Body of pancreas (tissue), 4 donors: ENCODE results near the gene KNCN. TPM values are rescaled to one million over a fixed set of nuclear protein-coding genes. Genes with fewer than 3 reads are reported as not detected.

Experiments used
- ATAC-seq: fragments of 150-250 bp; one replicate; pipeline ENCODE4 v1.9.1; 2016
- DNase-seq, 4 donors: peaks; one replicate each; pipeline ENCODE4 v3.0.0-alpha.2; 2019
- H3K27ac ChIP-seq, 4 donors: fragments of 200-600 bp; sonication (generic); 1 replicate in 3 of 4; 2 replicates in 1 of 4; pipeline versions ENCODE4 v1.5.1 to v1.6.1; 2016 to 2019; ENCODE audit warnings: mild to moderate bottlenecking in 1 of 4, mixed read lengths in 1 of 4, moderate library complexity in 1 of 4
- H3K27me3 ChIP-seq, 2 donors: fragments of 200-600 bp; sonication (generic); one replicate each; pipeline ENCODE4 v1.6.0; 2016; ENCODE audit warnings: mild to moderate bottlenecking in 1 of 2
- H3K36me3 ChIP-seq, 2 donors: fragments of 200-600 bp; sonication (generic); replicated peaks in 1 of 2; 2 replicates each; pipeline ENCODE4 v1.5.1; 2016; ENCODE audit warnings: low read depth in 2 of 2; ENCODE audit not compliant: insufficient read depth in 1 of 2
- H3K4me1 ChIP-seq: fragments of 200-600 bp; sonication (generic); one replicate; pipeline ENCODE4 v1.6.0; 2016
- H3K4me3 ChIP-seq, 2 donors: fragments of 200-600 bp; sonication (generic); 1 replicate in 1 of 2; 2 replicates in 1 of 2; pipeline ENCODE4 v1.5.1; 2016 to 2019
- H3K9me3 ChIP-seq, 3 donors: fragments of 200-600 bp; sonication (generic); 1 replicate in 2 of 3; 2 replicates in 1 of 3; pipeline ENCODE4 v1.5.1; 2016
- CTCF ChIP-seq, 7 experiments: fragments of 450-650 bp in 4 of 7; fragments of 200-600 bp in 3 of 7; sonication (generic) in 3 of 7; IDR thresholded peaks; one replicate each; pipeline ENCODE4 v1.5.1; 2016 to 2019; ENCODE audit warnings: antibody characterized with exemption in 7 of 7
- POLR2A ChIP-seq, 3 donors: fragments of 450-650 bp; IDR thresholded peaks; one replicate each; pipeline ENCODE4 v1.6.1; 2016; ENCODE audit warnings: antibody characterized with exemption in 3 of 3, mild to moderate bottlenecking in 2 of 3
- WGBS, 2 donors: methylation state at CpG; one replicate each; pipeline ENCODE4 v1.1.5; 2017; 5-methylcytosine and 5-hydroxymethylcytosine counted together
- intact Hi-C: fragments of 100-400 bp; cut with DNase I; formaldehyde crosslinking; loops from one replicate; pipeline ENCODE4 v1.15.1; 2023
- total RNA-seq, 2 donors: library from RNA; depleted of rRNA; stranded (reverse); fragments of >200 nt; gene quantifications; one replicate each; pipeline ENCODE4 v1.1.0, GENCODE V29; 2016

Gene KNCN
- total RNA-seq, 2 donors from 2014 or later = not detected

- H3K27me3 ChIP-seq = peaks cover 0 to 9% of the 10 kb centered on the region in 2 donors
- DNase-seq = no peak
- intact Hi-C loops = no loop called here
- no peak for ATAC-seq
- H3K4me3 ChIP-seq = no peak overlapping the region
- WGBS, 2 donors = 64 to 79% methylated on average over 2 to 3 of the region's 3 CpGs
- no peak overlapping the region for H3K27ac ChIP-seq
- no peaks in the 10 kb centered on the region for H3K9me3 ChIP-seq
- H3K36me3 ChIP-seq = no peaks in the 10 kb centered on the region
- no peak for TF ChIP-seq CTCF (IDR thresholded peaks at IDR 0.05)
- no peak for TF ChIP-seq POLR2A (IDR thresholded peaks at IDR 0.05)
- no peaks in the 10 kb centered on the region for H3K4me1 ChIP-seq
These were observed 54.4 kb downstream of the KNCN start for GRCh38 chr1:46497020-46497419.

GRCh38 chr1:46496505-46496904 lies 54.9 kb downstream of the KNCN start:
- WGBS, 2 donors = 63 to 72% methylated on average over 4 to 6 of the region's 6 CpGs
- no peak for TF ChIP-seq CTCF (IDR thresholded peaks at IDR 0.05)
- TF ChIP-seq POLR2A (IDR thresholded peaks at IDR 0.05) = no peak
- intact Hi-C loops = no loop called here
- ATAC-seq (no peak), DNase-seq (no peak)
- Histone ChIP-seq H3K36me3 (no peaks in the 10 kb centered on the region), H3K4me3 (no peak overlapping the region), H3K9me3 (no peaks in the 10 kb centered on the region), H3K4me1 (no peaks in the 10 kb centered on the region), H3K27ac (no peak overlapping the region), H3K27me3 (peaks cover 0 to 14% of the 10 kb centered on the region in 2 donors)

GRCh38 chr1:46495778-46496177 lies 55.7 kb downstream of the KNCN start:
- no peak for TF ChIP-seq POLR2A (IDR thresholded peaks at IDR 0.05)
- no peak for TF ChIP-seq CTCF (IDR thresholded peaks at IDR 0.05)
- Histone ChIP-seq H3K27ac (no peak overlapping the region), H3K4me1 (peaks cover 4% of the 10 kb centered on the region), H3K36me3 (no peaks in the 10 kb centered on the region), H3K9me3 (no peaks in the 10 kb centered on the region), H3K4me3 (no peak overlapping the region), H3K27me3 (peaks cover 0 to 21% of the 10 kb centered on the region in 2 donors)
- ATAC-seq (no peak), DNase-seq (no peak)
- intact Hi-C loops = no loop called here
- WGBS, 2 donors = 90 to 92% methylated on average over 2 of the region's 2 CpGs

Other genes with a start within 250 kb of the KNCN start
- 10 to 100 TPM; 36.6 to 59.0 TPM for gene LRRC41, start 248.0 kb downstream of the KNCN start, total RNA-seq
- 100 to 1,000 TPM in 1 of 2 donors, 10 to 100 TPM in 1; 92.4 to 195 TPM for gene UQCRH, start 247.9 kb downstream of the KNCN start, total RNA-seq
- 10 to 100 TPM; 15.6 to 26.0 TPM for gene NSUN4, start 210.8 kb downstream of the KNCN start, total RNA-seq
- gene FAAH, start 157.3 kb downstream of the KNCN start, total RNA-seq = 10 to 100 TPM; 47.0 to 86.4 TPM
- gene DMBX1, start 61.8 kb downstream of the KNCN start, total RNA-seq = not detected
- gene MKNK1, start 52.6 kb upstream of the KNCN start, total RNA-seq = 100 to 1,000 TPM; 155 to 238 TPM
- 10 to 100 TPM; 20.8 to 23.3 TPM for gene MOB3C, start 65.2 kb upstream of the KNCN start, total RNA-seq
- gene ATPAF1, start 116.7 kb upstream of the KNCN start, total RNA-seq = 10 to 100 TPM; 22.8 to 33.0 TPM
- not detected for gene TEX38, start 120.2 kb upstream of the KNCN start, total RNA-seq
- gene EFCAB14, start 167.5 kb upstream of the KNCN start, total RNA-seq = 10 to 100 TPM; 36.9 to 40.7 TPM
- gene CYP4B1, start 247.4 kb upstream of the KNCN start, total RNA-seq = 10 to 100 TPM; 12.5 to 30.0 TPM